H9 (cell line): Measurements from ENCODE around the gene WWC1. TPM values are rescaled to one million over a fixed set of nuclear protein-coding genes. Genes with fewer than 3 reads are reported as not detected.

ENCODE experiments used
- DNase-seq: peaks from one replicate; pipeline ENCODE4 v3.0.0-alpha.2; 2017
- H2AFZ ChIP-seq: one replicate; pipeline ENCODE4 v1.6.1; 2013; ENCODE audit warnings: mild to moderate bottlenecking, low read length, control low read depth, moderate library complexity
- H2AK5ac ChIP-seq: 2 replicates; pipeline ENCODE4 v1.6.1; 2013; ENCODE audit warnings: low read length, control low read depth, mixed read lengths; ENCODE audit not compliant: insufficient read length
- H2BK120ac ChIP-seq: one replicate; pipeline ENCODE4 v1.6.1; 2013; ENCODE audit warnings: low read depth, mild to moderate bottlenecking, low read length, control low read depth, inconsistent platforms; ENCODE audit not compliant: poor library complexity, severe bottlenecking
- H2BK12ac ChIP-seq: 2 replicates; pipeline ENCODE4 v1.6.1; 2013; ENCODE audit warnings: low read length, control low read depth, mixed read lengths, low read depth; ENCODE audit not compliant: insufficient read length
- H2BK15ac ChIP-seq: 2 replicates; pipeline ENCODE4 v1.6.1; 2013; ENCODE audit warnings: low read depth, low read length, control low read depth
- H2BK20ac ChIP-seq: one replicate; pipeline ENCODE4 v1.6.1; 2013; ENCODE audit warnings: low read depth, mild to moderate bottlenecking, low read length, control low read depth, inconsistent platforms; ENCODE audit not compliant: poor library complexity, severe bottlenecking
- H2BK5ac ChIP-seq: 2 replicates; pipeline ENCODE4 v1.6.1; 2013; ENCODE audit warnings: low read length, control low read depth, mixed read lengths; ENCODE audit not compliant: insufficient read length
- H3K14ac ChIP-seq: 2 replicates; pipeline ENCODE4 v1.6.1; 2013; ENCODE audit warnings: low read length, control low read depth; ENCODE audit not compliant: insufficient read depth
- H3K18ac ChIP-seq: 2 replicates; pipeline ENCODE4 v1.6.1; 2013; ENCODE audit warnings: low read depth, mild to moderate bottlenecking, mixed read lengths, low read length, control low read depth; ENCODE audit not compliant: insufficient read length
- H3K23ac ChIP-seq: 2 replicates; pipeline ENCODE4 v1.6.1; 2013; ENCODE audit warnings: low read length, control low read depth, mixed read lengths, low read depth; ENCODE audit not compliant: insufficient read length
- H3K23me2 ChIP-seq: 2 replicates; pipeline ENCODE4 v1.6.1; 2013; ENCODE audit warnings: low read depth, mild to moderate bottlenecking, mixed read lengths, low read length, control low read depth; ENCODE audit not compliant: insufficient read length, poor library complexity, severe bottlenecking
- H3K27ac ChIP-seq: 2 replicates; pipeline ENCODE4 v1.5.1; 2013; ENCODE audit warnings: low read length, control low read depth, mixed read lengths, low read depth; ENCODE audit not compliant: insufficient read length
- H3K27me3 ChIP-seq: 2 replicates; pipeline ENCODE4 v1.6.1; 2013; ENCODE audit warnings: low read length, control low read depth, inconsistent platforms; ENCODE audit not compliant: insufficient read depth
- H3K4ac ChIP-seq: 2 replicates; pipeline ENCODE4 v1.6.1; 2013; ENCODE audit warnings: low read depth, mild to moderate bottlenecking, control low read depth, inconsistent platforms, low read length, moderate library complexity
- H3K4me1 ChIP-seq: 2 replicates; pipeline ENCODE4 v1.6.1; 2013; ENCODE audit warnings: low read length, control low read depth, inconsistent platforms; ENCODE audit not compliant: insufficient read depth
- H3K4me2 ChIP-seq: 2 replicates; pipeline ENCODE4 v1.6.1; 2013; ENCODE audit warnings: low read length, control low read depth, mixed read lengths; ENCODE audit not compliant: insufficient read length, insufficient read depth
- H3K56ac ChIP-seq: 2 replicates; pipeline ENCODE4 v1.6.1; 2013; ENCODE audit warnings: low read depth, mild to moderate bottlenecking, mixed read lengths, low read length, control low read depth; ENCODE audit not compliant: insufficient read length
- H3K79me1 ChIP-seq: 2 replicates; pipeline ENCODE4 v1.6.1; 2013; ENCODE audit warnings: low read depth, mild to moderate bottlenecking, moderate library complexity, low read length, control low read depth, inconsistent platforms; ENCODE audit not compliant: insufficient read depth, poor library complexity, severe bottlenecking
- H3K79me2 ChIP-seq: 2 replicates; pipeline ENCODE4 v1.6.1; 2013; ENCODE audit warnings: low read length, control low read depth, inconsistent platforms; ENCODE audit not compliant: insufficient read depth
- H3K9ac ChIP-seq: 2 replicates; pipeline ENCODE4 v1.6.1; 2013; ENCODE audit warnings: low read length, control low read depth, mixed read lengths; ENCODE audit not compliant: insufficient read length; ENCODE audit errors: extremely low read depth
- H3K9me3 ChIP-seq: one replicate; pipeline ENCODE4 v1.6.1; 2013; ENCODE audit warnings: low read depth, low read length, inconsistent platforms; ENCODE audit not compliant: control insufficient read depth
- H3T11ph ChIP-seq: one replicate; pipeline ENCODE4 v1.6.1; 2013; ENCODE audit warnings: mild to moderate bottlenecking, low read length, control low read depth, inconsistent platforms
- H4K20me1 ChIP-seq: one replicate; pipeline ENCODE4 v1.6.1; 2013; ENCODE audit not compliant: control insufficient read depth, insufficient read length, insufficient read depth
- H4K5ac ChIP-seq: 2 replicates; pipeline ENCODE4 v1.6.1; 2013; ENCODE audit warnings: low read depth, mild to moderate bottlenecking, mixed read lengths, low read length, control low read depth; ENCODE audit not compliant: insufficient read length
- H4K8ac ChIP-seq: replicated peaks from 2 replicates; pipeline ENCODE4 v1.6.1; 2013; ENCODE audit warnings: low read length, control low read depth, mixed read lengths, low read depth; ENCODE audit not compliant: insufficient read length
- H4K91ac ChIP-seq: 2 replicates; pipeline ENCODE4 v1.6.1; 2013; ENCODE audit warnings: low read depth, mild to moderate bottlenecking, moderate library complexity, mixed read lengths, low read length, control low read depth; ENCODE audit not compliant: insufficient read length
- H3K27ac Mint-ChIP-seq, 3 experiments: 2 replicates in 2 of 3; 3 replicates in 1 of 3; pipeline ENCODE4 v1.8.0; 2020 to 2021; ENCODE audit warnings: mixed read lengths in 3 of 3, mild to moderate bottlenecking in 1 of 3, moderate library complexity in 1 of 3
- H3K27me3 Mint-ChIP-seq: 2 replicates; pipeline ENCODE4 v1.8.0; 2021; ENCODE audit warnings: low read depth, mild to moderate bottlenecking, moderate library complexity, mixed read lengths
- H3K36me3 Mint-ChIP-seq, 3 experiments: 2 replicates in 2 of 3; 3 replicates in 1 of 3; pipeline ENCODE4 v1.8.0; 2020 to 2021; ENCODE audit warnings: low read depth in 3 of 3, mixed read lengths in 3 of 3; ENCODE audit not compliant: insufficient read depth in 1 of 3
- H3K4me1 Mint-ChIP-seq, 2 experiments: 2 replicates each; pipeline ENCODE4 v1.8.0; 2020; ENCODE audit warnings: mixed read lengths in 2 of 2
- H3K4me3 Mint-ChIP-seq, 2 experiments: 2 replicates in 1 of 2; 3 replicates in 1 of 2; pipeline ENCODE4 v1.8.0; 2020 to 2021; ENCODE audit warnings: mild to moderate bottlenecking in 2 of 2, mixed read lengths in 2 of 2, moderate library complexity in 1 of 2
- H3K9me3 Mint-ChIP-seq, 2 experiments: 2 replicates in 1 of 2; 3 replicates in 1 of 2; pipeline ENCODE4 v1.8.0; 2020; ENCODE audit warnings: mild to moderate bottlenecking in 2 of 2, mixed read lengths in 2 of 2, moderate library complexity in 1 of 2
- WGBS: extraction: QIAGEN DNeasy Blood & Tissue Kit; methylation state at CpG from one replicate; pipeline ENCODE4 v1.1.7; 2013; ENCODE audit warnings: missing lambda C conversion rate, low lambda C conversion rate, mixed read lengths; ENCODE audit not compliant: insufficient read length; ENCODE audit errors: extremely low coverage; 5-methylcytosine and 5-hydroxymethylcytosine counted together
- total RNA-seq: library from RNA; stranded (reverse); gene quantifications from 2 replicates; pipeline ENCODE4 v1.2.1, GENCODE V29; 2021
- TF ChIP-seq, protein P1 (sequence below): fragments of 200-600 bp; sonication (generic); conservative IDR thresholded peaks from 3 replicates; pipeline ENCODE4 v1.8.0; 2021; ENCODE audit warnings: antibody characterized with exemption, mild to moderate bottlenecking

Gene WWC1
- total RNA-seq, 1 experiment from 2014 or later = 28.2 TPM

DNA sequence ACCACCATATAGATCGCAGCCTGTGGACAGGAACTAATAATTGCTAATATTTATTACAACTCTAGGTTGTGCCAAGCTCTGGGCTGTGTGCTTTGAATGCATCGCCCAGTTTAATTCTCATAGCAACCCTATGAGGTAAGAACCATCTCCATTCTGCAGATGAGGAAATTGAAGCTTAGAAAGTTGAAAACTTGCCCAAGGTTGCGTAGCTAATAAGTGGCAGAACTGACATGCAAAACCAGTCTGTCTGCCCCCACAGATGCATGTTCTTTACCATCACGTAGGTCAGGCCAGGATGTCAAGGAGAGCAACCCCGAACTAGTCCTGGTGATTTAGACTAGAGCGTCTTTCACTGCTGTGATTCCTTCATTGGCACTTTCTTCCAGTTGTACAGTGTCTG is 15.6 kb downstream of the WWC1 start:
- H3K4me3 Mint-ChIP-seq = no peak overlapping the region
- H3K79me2 ChIP-seq = no peaks in the 10 kb centered on the region
- no peak overlapping the region for H3K27ac Mint-ChIP-seq
- H3K9me3 Mint-ChIP-seq = no peaks in the 10 kb centered on the region; a peak in 1 of 5 replicates
- no peak overlapping the region for H4K91ac ChIP-seq
- H3K23me2 ChIP-seq = no peaks in the 10 kb centered on the region
- H3K4me1 ChIP-seq = peaks cover 1% of the 10 kb centered on the region; the same call in 1 of the 2 replicates
- H3K4me1 Mint-ChIP-seq = peaks cover 25 to 35% of the 10 kb centered on the region in 2 experiments
- H3T11ph ChIP-seq = no peak overlapping the region
- H3K4me2 ChIP-seq = no peak overlapping the region
- no peak for DNase-seq
- no peak overlapping the region for H2BK15ac ChIP-seq
- H3K9ac ChIP-seq = no peak overlapping the region
- no CpG with 5 or more reads among the region's 6 CpGs for WGBS
- peaks cover 10% of the 10 kb centered on the region; the same call in 1 of the 2 replicates for H3K27me3 ChIP-seq
- no peak overlapping the region for H3K18ac ChIP-seq
- TF ChIP-seq, protein P1, sequence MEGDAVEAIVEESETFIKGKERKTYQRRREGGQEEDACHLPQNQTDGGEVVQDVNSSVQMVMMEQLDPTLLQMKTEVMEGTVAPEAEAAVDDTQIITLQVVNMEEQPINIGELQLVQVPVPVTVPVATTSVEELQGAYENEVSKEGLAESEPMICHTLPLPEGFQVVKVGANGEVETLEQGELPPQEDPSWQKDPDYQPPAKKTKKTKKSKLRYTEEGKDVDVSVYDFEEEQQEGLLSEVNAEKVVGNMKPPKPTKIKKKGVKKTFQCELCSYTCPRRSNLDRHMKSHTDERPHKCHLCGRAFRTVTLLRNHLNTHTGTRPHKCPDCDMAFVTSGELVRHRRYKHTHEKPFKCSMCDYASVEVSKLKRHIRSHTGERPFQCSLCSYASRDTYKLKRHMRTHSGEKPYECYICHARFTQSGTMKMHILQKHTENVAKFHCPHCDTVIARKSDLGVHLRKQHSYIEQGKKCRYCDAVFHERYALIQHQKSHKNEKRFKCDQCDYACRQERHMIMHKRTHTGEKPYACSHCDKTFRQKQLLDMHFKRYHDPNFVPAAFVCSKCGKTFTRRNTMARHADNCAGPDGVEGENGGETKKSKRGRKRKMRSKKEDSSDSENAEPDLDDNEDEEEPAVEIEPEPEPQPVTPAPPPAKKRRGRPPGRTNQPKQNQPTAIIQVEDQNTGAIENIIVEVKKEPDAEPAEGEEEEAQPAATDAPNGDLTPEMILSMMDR = no peak
- H3K27ac ChIP-seq = no peak overlapping the region
- no peak overlapping the region for H2BK120ac ChIP-seq
- H4K20me1 ChIP-seq = no peaks in the 10 kb centered on the region
- no peaks in the 10 kb centered on the region for H3K79me1 ChIP-seq
- peaks cover 0 to 6% (median 4%) of the 10 kb centered on the region in 3 experiments; a peak in 2 of 7 replicates for H3K36me3 Mint-ChIP-seq
- no peak overlapping the region for H2AFZ ChIP-seq
- H2BK5ac ChIP-seq = no peak overlapping the region
- no peak overlapping the region for H4K8ac ChIP-seq
- no peaks in the 10 kb centered on the region for H3K9me3 ChIP-seq
- H4K5ac ChIP-seq = no peak overlapping the region
- no peak overlapping the region for H3K14ac ChIP-seq
- H3K56ac ChIP-seq = no peak overlapping the region
- no peak overlapping the region for H2AK5ac ChIP-seq
- H3K27me3 Mint-ChIP-seq = peaks cover 38% of the 10 kb centered on the region
- no peak overlapping the region for H3K4ac ChIP-seq
- H3K23ac ChIP-seq = no peak overlapping the region
- no peak overlapping the region for H2BK20ac ChIP-seq
- H2BK12ac ChIP-seq = no peak overlapping the region
